GM12878 (cell line): ENCODE data around the gene MFAP4. TPM values are rescaled to one million over a fixed set of nuclear protein-coding genes. Genes with fewer than 3 reads are reported as not detected.

Source experiments
- BCL11A ChIP-seq: IDR thresholded peaks from 2 replicates; pipeline ENCODE4 v1.6.1; 2011; ENCODE audit warnings: low read depth, low read length
- BCL3 ChIP-seq: IDR thresholded peaks from 2 replicates; pipeline ENCODE4 v1.6.1; 2011; ENCODE audit warnings: borderline replicate concordance, low read depth, mild to moderate bottlenecking, moderate library complexity, low read length; ENCODE audit not compliant: insufficient read depth, poor library complexity, severe bottlenecking
- CREB1 ChIP-seq: IDR thresholded peaks from 2 replicates; pipeline ENCODE4 v1.6.1; 2012; ENCODE audit warnings: low read depth, mild to moderate bottlenecking, inconsistent platforms
- CREM ChIP-seq: IDR thresholded peaks from 2 replicates; pipeline ENCODE4 v1.6.1; 2014; ENCODE audit warnings: antibody characterized with exemption, low read depth
- E4F1 ChIP-seq: fragments of 450-650 bp; IDR thresholded peaks from 2 replicates; pipeline ENCODE4 v1.6.1; 2018; ENCODE audit warnings: borderline replicate concordance, mild to moderate bottlenecking; ENCODE audit not compliant: partially characterized antibody
- IRF4 ChIP-seq: IDR thresholded peaks from 2 replicates; pipeline ENCODE4 v1.6.1; 2011; ENCODE audit warnings: low read depth, low read length
- KAT2A ChIP-seq: conservative IDR thresholded peaks from 2 replicates; pipeline ENCODE4 v1.6.1; 2011; ENCODE audit warnings: low read depth, low read length; ENCODE audit not compliant: control insufficient read depth
- MEF2A ChIP-seq: IDR thresholded peaks from 2 replicates; pipeline ENCODE4 v1.6.1; 2011; ENCODE audit warnings: low read depth, mild to moderate bottlenecking, low read length, moderate library complexity; ENCODE audit not compliant: insufficient read depth
- MEF2B ChIP-seq: fragments of 450-650 bp; IDR thresholded peaks from 2 replicates; pipeline ENCODE4 v1.6.1; 2018; ENCODE audit warnings: mild to moderate bottlenecking, moderate library complexity; ENCODE audit not compliant: partially characterized antibody, poor library complexity, severe bottlenecking
- MTA2 ChIP-seq: fragments of 450-650 bp; IDR thresholded peaks from 2 replicates; pipeline ENCODE4 v1.6.1; 2016; ENCODE audit warnings: low read depth, mild to moderate bottlenecking, moderate library complexity
- MYC ChIP-seq: IDR thresholded peaks from 2 replicates; pipeline ENCODE4 v1.6.1; 2011; ENCODE audit warnings: mild to moderate bottlenecking, low read length, moderate library complexity, inconsistent platforms; ENCODE audit not compliant: insufficient read depth, insufficient replicate concordance, insufficient read length, severe bottlenecking
- NFYB ChIP-seq: IDR thresholded peaks from 2 replicates; pipeline ENCODE4 v1.6.1; 2011; ENCODE audit warnings: low read depth, mild to moderate bottlenecking, low read length, improper control_type of control experiment, moderate library complexity; ENCODE audit not compliant: insufficient read depth
- NR2C1 ChIP-seq: fragments of 450-650 bp; IDR thresholded peaks from 2 replicates; pipeline ENCODE4 v1.6.1; 2017; ENCODE audit warnings: antibody characterized with exemption, mild to moderate bottlenecking, moderate library complexity
- PKNOX1 ChIP-seq: fragments of 450-650 bp; IDR thresholded peaks from 2 replicates; pipeline ENCODE4 v1.6.1; 2016; ENCODE audit warnings: mild to moderate bottlenecking
- PML ChIP-seq: IDR thresholded peaks from 2 replicates; pipeline ENCODE4 v1.6.1; 2012; ENCODE audit warnings: low read length, inconsistent platforms
- POLR2AphosphoS5 ChIP-seq: IDR thresholded peaks from 2 replicates; pipeline ENCODE4 v1.6.1; 2011; ENCODE audit warnings: mild to moderate bottlenecking, low read length, inconsistent platforms
- SIN3A ChIP-seq: IDR thresholded peaks from 2 replicates; pipeline ENCODE4 v1.6.1; 2012; ENCODE audit warnings: low read depth, low read length, improper control_type of control experiment
- SMARCA5 ChIP-seq: fragments of 450-650 bp; IDR thresholded peaks from 2 replicates; pipeline ENCODE4 v1.6.1; 2017; ENCODE audit warnings: mild to moderate bottlenecking
- SP1 ChIP-seq: IDR thresholded peaks from one replicate; pipeline ENCODE4 v1.6.1; 2011; ENCODE audit warnings: low read depth, low read length
- STAT1 ChIP-seq: fragments of 450-650 bp; conservative IDR thresholded peaks from 2 replicates; pipeline ENCODE4 v1.6.1; 2014; ENCODE audit warnings: antibody characterized with exemption, mild to moderate bottlenecking
- SUZ12 ChIP-seq: fragments of 200-600 bp; sonication (generic); IDR thresholded peaks from one replicate; pipeline ENCODE4 v1.6.1; 2018; ENCODE audit warnings: antibody characterized with exemption, mild to moderate bottlenecking; ENCODE audit not compliant: unreplicated experiment
- TARDBP ChIP-seq: IDR thresholded peaks from 2 replicates; pipeline ENCODE4 v1.6.1; 2016; ENCODE audit warnings: borderline replicate concordance
- WRNIP1 ChIP-seq: IDR thresholded peaks from 2 replicates; pipeline ENCODE4 v1.6.1; 2011; ENCODE audit warnings: low read depth, low read length, improper control_type of control experiment, borderline replicate concordance
- YBX1 ChIP-seq: fragments of 450-650 bp; IDR thresholded peaks from 2 replicates; pipeline ENCODE4 v1.6.1; 2016; ENCODE audit warnings: antibody characterized with exemption
- polyA plus RNA-seq, 11 experiments: library from polyadenylated mRNA; depleted of rRNA in 4 of 11; unstranded in 6 of 11; stranded (reverse) in 5 of 11; fragments of >200 nt; fragmentation: Nextera tagmentation in 4 of 11; fragmentation: Illumina TruSeq in 1 of 11; extraction: Ambion mirVana in 4 of 11; extraction: Trizol in 1 of 11; gene quantifications; 1 replicate in 1 of 11; 2 replicates in 10 of 11; pipeline versions ENCODE4 v1.2.1 to v1.2.3, GENCODE V29; 2011 to 2016; ENCODE audit warnings: inconsistent platforms in 2 of 11, missing spikeins in 2 of 11, low read depth in 1 of 11
- total RNA-seq, 4 experiments: library from RNA; depleted of rRNA in 3 of 4; stranded (reverse); fragments of >200 nt in 3 of 4; fragmentation: Illumina TruSeq in 1 of 4; extraction: Trizol in 1 of 4; gene quantifications; 2 replicates each; pipeline versions ENCODE4 v1.2.1 to v1.2.3, GENCODE V29; 2013 to 2021
- TF ChIP-seq, protein P1 (sequence below): fragments of 450-650 bp; IDR thresholded peaks from 2 replicates; pipeline ENCODE4 v1.6.1; 2016; ENCODE audit warnings: mild to moderate bottlenecking

MFAP4 gene
- total and polyA plus RNA-seq, 10 of the 15 experiments (the other 5 are each of a cell fraction or from before 2014, with no cell fraction given) = 0.08 to 0.28 (median 0.09) TPM; not detected in 7

- no peak for TF ChIP-seq E4F1
- TF ChIP-seq PKNOX1 = no peak
- peak; percentile 14 for TF ChIP-seq SP1
- no peak for TF ChIP-seq YBX1
- no peak for TF ChIP-seq MEF2A
- TF ChIP-seq CREM = peak; percentile 71; the same call in 1 of the 2 replicates
- no peak for TF ChIP-seq STAT1
- no peak for TF ChIP-seq POLR2AphosphoS5
- no peak for TF ChIP-seq BCL11A
- 0 out of 2 replicates have a peak, but pooled peaks have one; percentile 53 for TF ChIP-seq SIN3A
- no peak for TF ChIP-seq MTA2
- peak; percentile 82 for TF ChIP-seq MEF2B
- TF ChIP-seq, protein P1, sequence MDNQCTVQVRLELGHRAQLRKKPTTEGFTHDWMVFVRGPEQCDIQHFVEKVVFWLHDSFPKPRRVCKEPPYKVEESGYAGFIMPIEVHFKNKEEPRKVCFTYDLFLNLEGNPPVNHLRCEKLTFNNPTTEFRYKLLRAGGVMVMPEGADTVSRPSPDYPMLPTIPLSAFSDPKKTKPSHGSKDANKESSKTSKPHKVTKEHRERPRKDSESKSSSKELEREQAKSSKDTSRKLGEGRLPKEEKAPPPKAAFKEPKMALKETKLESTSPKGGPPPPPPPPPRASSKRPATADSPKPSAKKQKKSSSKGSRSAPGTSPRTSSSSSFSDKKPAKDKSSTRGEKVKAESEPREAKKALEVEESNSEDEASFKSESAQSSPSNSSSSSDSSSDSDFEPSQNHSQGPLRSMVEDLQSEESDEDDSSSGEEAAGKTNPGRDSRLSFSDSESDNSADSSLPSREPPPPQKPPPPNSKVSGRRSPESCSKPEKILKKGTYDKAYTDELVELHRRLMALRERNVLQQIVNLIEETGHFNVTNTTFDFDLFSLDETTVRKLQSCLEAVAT = no peak
- no peak for TF ChIP-seq NFYB
- TF ChIP-seq KAT2A = no peak
- TF ChIP-seq SUZ12 = no peak
- TF ChIP-seq NR2C1 = no peak
- 0 out of 2 replicates have a peak, but pooled peaks have one; percentile 36 for TF ChIP-seq TARDBP
- peak; percentile 85 for TF ChIP-seq CREB1
- peak; percentile 89 for TF ChIP-seq SMARCA5
- no peak for TF ChIP-seq WRNIP1
- no peak for TF ChIP-seq BCL3
- peak; percentile 49 for TF ChIP-seq MYC
- no peak for TF ChIP-seq PML
- TF ChIP-seq IRF4 = 0 out of 2 replicates have a peak, but pooled peaks have one; percentile 28
Measured at GRCh38 chr17:19362277-19363113, 24.5 kb downstream of the MFAP4 start, which contains the start of gene B9D1 (continued).
